GM19455 (cell line): ENCODE results near the gene PPP4R3B.
"Not testable (repeated sequence)": the region's sequence is repeated elsewhere in the genome, so short reads cannot be mapped to it uniquely, and the experiment has no call there.

ENCODE experiments used
- ATAC-seq: cut with Tn5 transposase; IDR thresholded peaks from one replicate; pipeline ENCODE4 v1.9.1; 2021; ENCODE audit not compliant: unreplicated experiment

Gene PPP4R3B

GRCh38 chr2:55596795-55597194 is 20.6 kb downstream of the PPP4R3B start:
- ATAC-seq: not testable (repeated sequence)

GRCh38 chr2:55595536-55595935 is 21.9 kb downstream of the PPP4R3B start:
- ATAC-seq: no peak

- ATAC-seq: no peak
Measured at GRCh38 chr2:55592130-55592529, 25.3 kb downstream of the PPP4R3B start.

GRCh38 chr2:55590810-55591440 is 26.5 kb downstream of the PPP4R3B start:
- no peak for ATAC-seq

GRCh38 chr2:55585451-55586080 is 31.9 kb downstream of the PPP4R3B start:
- ATAC-seq: no peak

- ATAC-seq: no peak
Measured at GRCh38 chr2:55581874-55582547, 35.4 kb downstream of the PPP4R3B start.

GRCh38 chr2:55581435-55581834 is 36.0 kb downstream of the PPP4R3B start:
- ATAC-seq: no peak

GRCh38 chr2:55569002-55569401 is 48.4 kb downstream of the PPP4R3B start:
- not testable (repeated sequence) for ATAC-seq

GRCh38 chr2:55567298-55567697 is 50.1 kb downstream of the PPP4R3B start:
- ATAC-seq: no peak

GRCh38 chr2:55565613-55566012 is 51.8 kb downstream of the PPP4R3B start:
- no peak for ATAC-seq

GRCh38 chr2:55560855-55561254 is 56.6 kb downstream of the PPP4R3B start:
- ATAC-seq: no peak

- no peak for ATAC-seq
Measured at GRCh38 chr2:55556809-55557208, 60.6 kb downstream of the PPP4R3B start.

- no peak for ATAC-seq
Measured at GRCh38 chr2:55555977-55556376, 61.4 kb downstream of the PPP4R3B start.

- ATAC-seq: no peak
Measured at GRCh38 chr2:55553321-55553720, 64.1 kb downstream of the PPP4R3B start.

- ATAC-seq: no peak
Measured at GRCh38 chr2:55550368-55551102, 66.9 kb downstream of the PPP4R3B start.

- not testable (repeated sequence) for ATAC-seq
Measured at GRCh38 chr2:55547679-55548078, 69.7 kb downstream of the PPP4R3B start.

GRCh38 chr2:55547001-55547400 is 70.4 kb downstream of the PPP4R3B start:
- ATAC-seq: no peak

GRCh38 chr2:55530539-55531081 is 86.8 kb downstream of the PPP4R3B start:
- ATAC-seq: no peak

GRCh38 chr2:55526174-55526573 is 91.2 kb downstream of the PPP4R3B start:
- ATAC-seq: no peak

- ATAC-seq: no peak
Measured at GRCh38 chr2:55524884-55525437, 92.5 kb downstream of the PPP4R3B start.
